HepG2 (cell line): ENCODE results near the gene BSND. TPM values are rescaled to one million over a fixed set of nuclear protein-coding genes. Genes with fewer than 3 reads are reported as not detected.

ENCODE experiments used
- DMTF1 ChIP-seq: sonication (generic); formaldehyde crosslinking; IDR thresholded peaks from 2 replicates; pipeline ENCODE4 v1.4.0; 2020; ENCODE audit warnings: mild to moderate bottlenecking, missing genetic modification reagents
- DPF2 ChIP-seq: sonication (generic); formaldehyde crosslinking; IDR thresholded peaks from 2 replicates; pipeline ENCODE4 v1.4.0; 2020; ENCODE audit warnings: mild to moderate bottlenecking, low read depth, missing genetic modification reagents, borderline replicate concordance
- FOSL2 ChIP-seq: sonication (generic); formaldehyde crosslinking; IDR thresholded peaks from 2 replicates; pipeline ENCODE4 v1.4.0; 2020; ENCODE audit warnings: missing genetic modification reagents
- FOXA3 ChIP-seq: IDR thresholded peaks from 2 replicates; pipeline ENCODE4 v1.6.1; 2016; ENCODE audit warnings: missing genetic modification reagents, missing compliant biosample characterization
- HDAC1 ChIP-seq: sonication (generic); formaldehyde crosslinking; IDR thresholded peaks from 2 replicates; pipeline ENCODE4 v1.5.1; 2020; ENCODE audit warnings: mild to moderate bottlenecking, missing genetic modification reagents
- IRF9 ChIP-seq: sonication (generic); formaldehyde crosslinking; IDR thresholded peaks from 2 replicates; pipeline ENCODE4 v1.8.0; 2022; ENCODE audit warnings: missing genetic modification reagents, mild to moderate bottlenecking, borderline replicate concordance
- KLF12 ChIP-seq: sonication (generic); formaldehyde crosslinking; IDR thresholded peaks from 2 replicates; pipeline ENCODE4 v1.4.0; 2020; ENCODE audit warnings: missing genetic modification reagents, borderline replicate concordance
- MTA1 ChIP-seq: sonication (generic); formaldehyde crosslinking; IDR thresholded peaks from 2 replicates; pipeline ENCODE4 v1.4.0; 2020; ENCODE audit warnings: missing genetic modification reagents, mild to moderate bottlenecking, borderline replicate concordance
- NCOA5 ChIP-seq: sonication (generic); formaldehyde crosslinking; IDR thresholded peaks from 2 replicates; pipeline ENCODE4 v1.4.0; 2020; ENCODE audit warnings: missing genetic modification reagents
- PBX3 ChIP-seq: sonication (generic); formaldehyde crosslinking; IDR thresholded peaks from 2 replicates; pipeline ENCODE4 v1.8.1; 2023; ENCODE audit warnings: missing genetic modification reagents, inconsistent platforms, borderline replicate concordance
- PPARG ChIP-seq: conservative IDR thresholded peaks from 2 replicates; pipeline ENCODE4 v1.6.1; 2016; ENCODE audit warnings: missing biosample characterization, missing genetic modification reagents
- TOE1 ChIP-seq: sonication (generic); formaldehyde crosslinking; IDR thresholded peaks from 2 replicates; pipeline ENCODE4 v1.4.0; 2020; ENCODE audit warnings: mild to moderate bottlenecking, missing genetic modification reagents
- TRIM24 ChIP-seq: sonication (generic); formaldehyde crosslinking; IDR thresholded peaks from 2 replicates; pipeline ENCODE4 v1.8.0; 2022; ENCODE audit warnings: mild to moderate bottlenecking, missing genetic modification reagents
- ZBTB20 ChIP-seq: sonication (generic); formaldehyde crosslinking; IDR thresholded peaks from 2 replicates; pipeline ENCODE4 v1.8.1; 2023; ENCODE audit warnings: missing genetic modification reagents, low read depth, mild to moderate bottlenecking, borderline replicate concordance
- ZNF335 ChIP-seq: sonication (generic); formaldehyde crosslinking; IDR thresholded peaks from 2 replicates; pipeline ENCODE4 v1.4.0; 2020; ENCODE audit warnings: missing genetic modification reagents
- ZNF574 ChIP-seq: sonication (generic); formaldehyde crosslinking; IDR thresholded peaks from 2 replicates; pipeline ENCODE4 v1.4.0; 2020; ENCODE audit warnings: missing genetic modification reagents
- ZNF740 ChIP-seq: sonication (generic); formaldehyde crosslinking; IDR thresholded peaks from 2 replicates; pipeline ENCODE4 v1.4.0; 2020; ENCODE audit warnings: missing genetic modification reagents
- ZUFSP ChIP-seq: sonication (generic); formaldehyde crosslinking; IDR thresholded peaks from 2 replicates; pipeline ENCODE4 v1.9.0; 2021; ENCODE audit warnings: missing genetic modification reagents, mild to moderate bottlenecking, borderline replicate concordance
- polyA plus RNA-seq, 8 experiments: library from polyadenylated mRNA; depleted of rRNA in 3 of 8; stranded (reverse) in 7 of 8; unstranded in 1 of 8; fragments of >200 nt; fragmentation: Illumina TruSeq in 4 of 8; extraction: Trizol in 4 of 8; gene quantifications; 2 replicates each; pipeline versions ENCODE4 v1.2.1 to v1.2.3, GENCODE V29; 2011 to 2016; ENCODE audit warnings: low read depth in 4 of 8, missing spikeins in 1 of 8, mixed read lengths in 1 of 8; ENCODE audit not compliant: insufficient read depth in 1 of 8
- total RNA-seq, 5 experiments: library from RNA; depleted of rRNA; stranded (reverse); fragments of >200 nt; fragmentation: Illumina TruSeq; extraction: Trizol; gene quantifications; 2 replicates each; pipeline ENCODE4 v1.2.3, GENCODE V29; 2016; ENCODE audit warnings: low read depth in 1 of 5

The BSND gene
- total and polyA plus RNA-seq, 2 of the 13 experiments (the other 11 are each of a cell fraction or from before 2014, with no cell fraction given) = not detected

GRCh38 chr1:55039342-55040082 is 40.8 kb downstream of the BSND start, which contains the start of gene PCSK9 (continued):
- TF ChIP-seq ZUFSP (CRISPR knock-in tag) (no peak), NCOA5 (CRISPR knock-in tag) (no peak), IRF9 (peak; percentile 94), FOSL2 (CRISPR knock-in tag) (peak; percentile 16; the same call in 1 of the 2 replicates), TRIM24 (CRISPR knock-in tag) (no peak; the same call in 1 of the 2 replicates), ZNF335 (CRISPR knock-in tag) (0 out of 2 replicates have a peak, but pooled peaks have one; percentile 28), ZBTB20 (CRISPR knock-in tag) (peak; percentile 87), KLF12 (CRISPR knock-in tag) (peak; percentile 67; the same call in 1 of the 2 replicates), DMTF1 (CRISPR knock-in tag) (no peak), FOXA3 (CRISPR knock-in tag) (peak; percentile 19; the same call in 1 of the 2 replicates), HDAC1 (peak; percentile 85), ZNF740 (CRISPR knock-in tag) (no peak), ZNF574 (peak; percentile 84), MTA1 (peak; percentile 78; the same call in 1 of the 2 replicates), PBX3 (CRISPR knock-in tag) (no peak), PPARG (peak; percentile 73), TOE1 (CRISPR knock-in tag) (peak; percentile 63; the same call in 1 of the 2 replicates), DPF2 (CRISPR knock-in tag) (no peak)
